ENCODE data around the gene BMPR1A. TPM values are rescaled to one million over a fixed set of nuclear protein-coding genes. Genes with fewer than 3 reads are reported as not detected.

Gene BMPR1A
- total and polyA plus RNA-seq, 2 of the 4 experiments (the other 2 are of a cell fraction): 15.9 to 93.7 TPM

- ChIA-PET POLR2A (ENCODE audit: unreplicated experiment) (no interaction called here), CTCF (interaction anchor here (0.5 to 1.4 kb wide), 2 partner anchors 117 to 201 kb away, joined by 3 to 4 read pairs; no protein-coding TSS in a partner anchor)
- Histone ChIP-seq H3K9ac (ENCODE audit: low read depth, low read length) (no peak overlapping the region), H2AK5ac (ENCODE audit: low read depth, low read length) (no peak overlapping the region), H4K5ac (ENCODE audit: low read depth, low read length) (no peak overlapping the region), H2AK9ac (replicated peaks; ENCODE audit: low read depth, low read length, poor library complexity) (peak overlapping the region; percentile 63), H3K23ac (ENCODE audit: low read depth, low read length) (no peak overlapping the region), H2BK5ac (ENCODE audit: low read depth, low read length, poor library complexity, severe bottlenecking) (no peak overlapping the region), H3K14ac (replicated peaks; ENCODE audit: low read depth, low read length) (no peak overlapping the region), H3K9me1 (ENCODE audit: insufficient read depth, low read length) (peaks cover 14% of the 10 kb centered on the region), H3K4ac (ENCODE audit: low read depth, low read length) (no peak overlapping the region), H3K4me2 (ENCODE audit: low read depth, low read length) (no peak overlapping the region), H4K91ac (ENCODE audit: insufficient read depth, low read depth, low read length) (no peak overlapping the region), H2BK120ac (ENCODE audit: low read depth, low read length) (no peak overlapping the region), H3K27me3 (ENCODE audit: control insufficient read depth, insufficient read depth, low read length) (no peaks in the 10 kb centered on the region), H3K4me3 (ENCODE audit: insufficient read depth, low read depth, low read length) (no peak overlapping the region), H3K18ac (ENCODE audit: low read depth, low read length) (no peak overlapping the region), H2AFZ (replicated peaks; ENCODE audit: low read length, poor library complexity) (peak overlapping the region; percentile 65), H3K27ac (ENCODE audit: insufficient read depth, low read length) (no peak overlapping the region), H4K20me1 (ENCODE audit: insufficient read depth, low read length) (no peaks in the 10 kb centered on the region), H2BK15ac (ENCODE audit: low read depth, low read length) (no peak overlapping the region), H4K8ac (ENCODE audit: low read depth in 2 of 2, low read length in 2 of 2) (no peak overlapping the region; a peak in 1 of 4 replicates), H3K9me3 (ENCODE audit: control insufficient read depth, insufficient read depth, low read length) (no peaks in the 10 kb centered on the region), H3K4me1 (ENCODE audit: control insufficient read depth, insufficient read depth, low read length) (peaks cover 5% of the 10 kb centered on the region), H2BK20ac (ENCODE audit: low read depth, low read length) (no peak overlapping the region), H3K56ac (ENCODE audit: extremely low read depth, insufficient read depth, low read length) (no peak overlapping the region), H3K36me3 (ENCODE audit: control insufficient read depth, insufficient read depth, low read length) (no peaks in the 10 kb centered on the region), H3K79me1 (ENCODE audit: low read depth in 1 of 2, low read length in 2 of 2) (no peaks in the 10 kb centered on the region; a peak in 1 of 4 replicates)
- ATAC-seq (ENCODE audit: low read depth) (no peak), DNase-seq (no peak)
- intact Hi-C loops (cut with micrococcal nuclease): loop anchor here (2.0 kb wide), 2 partner anchors 155 to 245 kb away; no protein-coding TSS in a partner anchor
- WGBS, 2 experiments (ENCODE audit: extremely low coverage in 2 of 2, insufficient read length in 1 of 2): 83% methylated on average over 1 of the region's 6 CpGs; no CpG with 5 or more reads in 1 of the 2 experiments
- dilution Hi-C loops (cut with HindIII; ENCODE audit: low sequenced_read_pairs, unreplicated experiment): no loop called here
- TF ChIP-seq CEBPB (IDR thresholded peaks at IDR 0.05; ENCODE audit: low read depth, low read length): no peak
- TF ChIP-seq FOS (IDR thresholded peaks at IDR 0.05; ENCODE audit: low read depth, low read length): no peak
- TF ChIP-seq, protein P1, sequence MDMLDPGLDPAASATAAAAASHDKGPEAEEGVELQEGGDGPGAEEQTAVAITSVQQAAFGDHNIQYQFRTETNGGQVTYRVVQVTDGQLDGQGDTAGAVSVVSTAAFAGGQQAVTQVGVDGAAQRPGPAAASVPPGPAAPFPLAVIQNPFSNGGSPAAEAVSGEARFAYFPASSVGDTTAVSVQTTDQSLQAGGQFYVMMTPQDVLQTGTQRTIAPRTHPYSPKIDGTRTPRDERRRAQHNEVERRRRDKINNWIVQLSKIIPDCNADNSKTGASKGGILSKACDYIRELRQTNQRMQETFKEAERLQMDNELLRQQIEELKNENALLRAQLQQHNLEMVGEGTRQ (IDR thresholded peaks at IDR 0.05; ENCODE audit: low read depth, low read length): no peak
- no peak for TF ChIP-seq RAD21 (IDR thresholded peaks at IDR 0.05; ENCODE audit: low read length)
- TF ChIP-seq CTCF (conservative IDR thresholded peaks at IDR 0.05; ENCODE audit: low read depth, low read length): no peak
- no peak for TF ChIP-seq RCOR1 (IDR thresholded peaks at IDR 0.05; ENCODE audit: insufficient replicate concordance, low read length)
- no peak for TF ChIP-seq MAZ (IDR thresholded peaks at IDR 0.05; ENCODE audit: borderline replicate concordance, low read depth, low read length)
- TF ChIP-seq NFE2L2 (IDR thresholded peaks at IDR 0.05; ENCODE audit: low read depth, low read length): no peak
- no peak for TF ChIP-seq MXI1 (IDR thresholded peaks at IDR 0.05; ENCODE audit: borderline replicate concordance, low read depth, low read length)
- no peak for TF ChIP-seq RFX5 (IDR thresholded peaks at IDR 0.05; ENCODE audit: low read depth, low read length)
- no peak for TF ChIP-seq SMC3 (IDR thresholded peaks at IDR 0.05; ENCODE audit: low read depth, low read length)
- no peak for TF ChIP-seq POLR2A (IDR thresholded peaks at IDR 0.05; ENCODE audit: low read depth, low read length)
- no peak for TF ChIP-seq MAFK (IDR thresholded peaks at IDR 0.05; ENCODE audit: low read depth, low read length)
- no peak for TF ChIP-seq CHD1 (IDR thresholded peaks at IDR 0.05; ENCODE audit: low read depth, low read length)
- TF ChIP-seq BHLHE40 (IDR thresholded peaks at IDR 0.05; ENCODE audit: low read depth, low read length): no peak
- TF ChIP-seq, protein P2, sequence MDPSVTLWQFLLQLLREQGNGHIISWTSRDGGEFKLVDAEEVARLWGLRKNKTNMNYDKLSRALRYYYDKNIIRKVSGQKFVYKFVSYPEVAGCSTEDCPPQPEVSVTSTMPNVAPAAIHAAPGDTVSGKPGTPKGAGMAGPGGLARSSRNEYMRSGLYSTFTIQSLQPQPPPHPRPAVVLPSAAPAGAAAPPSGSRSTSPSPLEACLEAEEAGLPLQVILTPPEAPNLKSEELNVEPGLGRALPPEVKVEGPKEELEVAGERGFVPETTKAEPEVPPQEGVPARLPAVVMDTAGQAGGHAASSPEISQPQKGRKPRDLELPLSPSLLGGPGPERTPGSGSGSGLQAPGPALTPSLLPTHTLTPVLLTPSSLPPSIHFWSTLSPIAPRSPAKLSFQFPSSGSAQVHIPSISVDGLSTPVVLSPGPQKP (IDR thresholded peaks at IDR 0.05; ENCODE audit: borderline replicate concordance, low read depth, low read length): no peak
- no TSS peak for BruUV-seq (replicated peaks)
- in situ Hi-C loops (cut with MboI; ENCODE audit: low sequenced_read_pairs): no loop called here
Observed at GRCh38 chr10:86937502-86938154, 181.2 kb downstream of the BMPR1A start.
